ENCODE results near the gene EPB42.
"Not testable (repeated sequence)": the region's sequence is repeated elsewhere in the genome, so short reads cannot be mapped to it uniquely, and the experiment has no call there.

Gene EPB42

DNA sequence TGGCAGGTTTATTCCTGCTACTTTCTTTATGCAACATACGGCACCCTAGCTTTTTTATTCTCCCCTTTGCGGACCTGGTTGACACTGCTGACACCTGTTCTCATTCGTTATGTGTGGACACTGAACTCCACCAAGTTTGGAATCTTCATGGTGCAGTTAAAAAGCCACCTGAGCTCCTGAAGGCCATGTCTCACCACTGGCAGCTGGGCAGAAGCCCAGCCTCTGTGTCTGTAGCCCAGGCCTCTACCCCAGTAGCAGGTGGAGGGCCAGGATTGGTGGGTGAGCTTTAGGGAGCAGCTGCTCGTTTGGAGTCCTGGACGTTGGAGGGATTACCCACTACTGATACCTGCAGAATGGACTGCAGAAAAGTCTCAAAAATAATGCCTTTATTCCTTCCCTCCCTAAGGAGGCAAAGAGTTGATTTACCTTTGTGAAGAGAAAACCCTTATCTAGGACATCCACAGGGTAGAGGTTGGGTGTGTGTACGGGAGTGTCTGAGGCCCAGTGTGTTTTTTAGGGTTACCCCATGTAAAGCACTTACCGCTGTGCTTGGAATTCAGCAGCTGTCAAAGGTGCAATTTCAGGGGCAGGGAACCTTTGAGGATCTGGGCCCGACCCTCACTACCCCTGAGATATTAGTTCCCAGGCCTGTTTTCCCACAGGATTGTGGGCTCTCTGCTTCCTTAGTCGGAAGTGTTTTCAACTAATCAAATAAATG, 36.3 kb downstream of the EPB42 start:
- DNase-seq = no peak

- no peak for DNase-seq
Observed at GRCh38 chr15:43183270-43183669, 37.5 kb downstream of the EPB42 start.

DNA sequence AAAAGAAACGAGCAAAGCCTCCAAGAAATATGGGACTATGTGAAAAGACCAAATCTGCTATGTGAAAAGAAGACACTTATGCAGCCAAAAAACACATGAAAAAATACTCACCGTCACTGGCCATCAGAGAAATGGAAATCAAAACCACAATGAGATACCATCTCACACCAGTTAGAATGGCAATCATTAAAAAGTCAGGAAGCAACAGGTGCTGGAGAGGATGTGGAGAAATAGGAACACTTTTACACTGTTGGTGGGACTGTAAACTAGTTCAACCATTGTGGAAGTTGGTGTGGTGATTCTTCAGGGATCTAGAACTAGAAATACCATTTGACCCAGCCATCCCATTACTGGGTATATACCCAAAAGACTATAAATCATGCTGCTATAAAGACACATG, 43.7 kb downstream of the EPB42 start:
- not testable (repeated sequence) for DNase-seq

DNA sequence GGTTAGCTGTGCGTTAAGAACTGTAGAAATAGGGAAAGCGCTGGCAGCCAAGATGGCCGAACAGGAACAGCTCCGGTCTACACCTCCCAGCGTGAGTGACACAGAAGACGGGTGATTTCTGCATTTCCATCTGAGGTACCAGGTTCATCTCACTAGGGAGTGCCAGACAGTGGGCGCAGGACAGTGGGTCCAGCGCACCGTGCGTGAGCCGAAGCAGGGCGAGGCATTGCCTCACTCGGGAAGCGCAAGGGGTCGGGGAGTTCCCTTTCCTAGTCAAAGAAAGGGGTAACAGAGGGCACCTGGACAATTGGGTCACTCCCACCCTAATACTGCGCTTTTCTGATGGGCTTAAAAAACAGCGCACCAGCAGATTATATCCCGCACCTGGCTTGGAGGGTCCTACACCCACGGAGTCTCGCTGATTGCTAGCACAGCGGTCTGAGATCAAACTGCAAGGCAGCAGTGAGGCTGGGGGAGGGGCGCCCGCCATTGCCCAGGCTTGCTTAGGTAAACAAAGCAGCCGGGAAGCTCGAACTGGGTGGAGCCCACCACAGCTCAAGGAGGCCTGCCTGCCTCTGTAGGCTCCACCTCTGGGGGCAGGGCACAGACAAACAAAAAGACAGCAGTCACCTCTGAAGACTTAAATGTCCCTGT, 45.0 kb downstream of the EPB42 start:
- not testable (repeated sequence) for DNase-seq

- DNase-seq = no peak
Observed at GRCh38 chr15:43169888-43170287, 50.9 kb downstream of the EPB42 start.

DNA sequence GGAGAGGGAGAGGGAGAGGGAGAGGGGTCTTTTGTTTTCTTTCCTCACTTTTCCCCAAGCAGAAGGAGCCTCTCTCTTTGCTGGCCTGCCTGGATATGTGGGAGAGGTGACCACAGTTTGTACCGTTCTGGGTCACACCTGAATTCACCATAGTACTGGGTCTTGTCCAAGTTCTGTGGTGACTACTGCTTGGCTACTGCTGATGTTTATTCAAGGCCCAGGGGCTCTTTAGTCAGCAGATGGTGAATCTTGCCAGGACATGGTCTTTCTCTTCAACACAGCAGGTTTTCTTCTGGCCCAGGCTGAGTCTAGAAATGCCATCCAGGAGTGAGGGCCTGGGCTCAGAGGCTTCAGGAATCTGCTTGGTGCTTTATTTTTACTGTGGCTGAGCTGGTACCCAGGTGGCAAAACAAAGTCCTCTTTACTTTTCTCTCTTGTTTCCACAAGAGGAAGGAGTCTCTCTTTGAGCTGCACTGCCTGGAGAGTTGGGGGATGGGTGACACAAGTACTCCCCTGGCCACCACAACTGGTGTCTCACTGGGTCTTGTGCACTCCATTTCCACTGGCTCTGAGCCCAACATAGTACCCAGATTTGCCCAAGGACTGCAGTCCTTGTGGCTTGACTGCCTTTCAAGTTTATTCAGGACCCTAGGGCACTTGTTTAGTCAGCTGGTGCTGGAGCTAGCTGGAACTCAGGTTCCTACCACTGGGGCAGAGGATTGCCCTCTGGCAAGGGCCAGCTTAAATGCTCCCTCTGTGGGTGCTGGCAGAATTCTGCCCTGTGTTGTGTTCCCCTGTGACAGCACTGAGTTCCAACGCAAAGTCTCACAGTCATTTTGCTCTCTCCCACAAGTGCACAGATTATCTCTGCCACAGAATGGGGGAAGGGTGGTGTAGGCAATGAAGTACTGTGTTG, 52.4 kb downstream of the EPB42 start:
- peak in 1 of 5 experiments; percentile 69 for DNase-seq

DNA sequence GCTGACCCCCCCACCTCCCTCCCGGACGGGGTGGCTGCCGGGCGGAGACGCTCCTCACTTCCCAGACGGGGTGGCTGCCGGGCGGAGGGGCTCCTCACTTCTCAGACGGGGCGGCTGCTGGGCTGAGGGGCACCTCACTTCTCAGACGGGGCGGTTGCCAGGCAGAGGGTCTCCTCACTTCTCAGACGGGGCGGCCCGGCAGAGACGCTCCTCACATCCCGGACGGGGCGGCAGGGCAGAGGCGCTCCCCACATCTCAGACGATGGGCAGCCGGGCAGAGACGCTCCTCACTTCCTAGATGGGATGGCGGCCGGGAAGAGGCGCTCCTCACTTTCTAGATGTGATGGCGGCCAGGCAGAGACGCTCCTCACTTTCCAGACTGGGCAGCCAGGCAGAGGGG, 53.6 kb downstream of the EPB42 start:
- not testable (repeated sequence) for DNase-seq

DNA sequence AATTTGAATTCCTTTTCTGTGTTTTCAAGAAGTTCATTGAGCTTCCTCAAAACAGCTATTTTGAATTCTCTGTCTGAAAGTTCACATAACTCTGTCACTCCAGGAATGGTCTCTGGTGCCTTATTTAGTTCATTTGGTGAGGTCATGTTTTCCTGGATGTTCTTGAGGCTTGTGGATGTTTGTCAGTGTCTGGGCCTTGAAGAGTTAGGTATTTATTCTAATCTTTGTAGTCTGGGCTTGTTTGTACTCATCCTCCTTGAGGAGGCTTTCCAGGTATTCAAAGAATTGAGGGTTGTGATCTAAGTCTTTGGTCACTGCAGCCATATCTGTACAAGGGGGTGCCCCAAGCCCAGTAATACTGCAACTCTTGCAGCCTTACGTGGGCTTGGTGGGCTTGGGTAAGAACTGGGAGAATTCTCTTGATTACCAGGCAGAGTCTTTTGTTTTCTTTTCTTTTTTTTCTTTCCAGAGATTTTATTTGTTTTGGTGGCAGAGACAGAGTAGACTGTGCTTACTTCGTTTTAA, 55.0 kb downstream of the EPB42 start:
- DNase-seq = no peak

DNA sequence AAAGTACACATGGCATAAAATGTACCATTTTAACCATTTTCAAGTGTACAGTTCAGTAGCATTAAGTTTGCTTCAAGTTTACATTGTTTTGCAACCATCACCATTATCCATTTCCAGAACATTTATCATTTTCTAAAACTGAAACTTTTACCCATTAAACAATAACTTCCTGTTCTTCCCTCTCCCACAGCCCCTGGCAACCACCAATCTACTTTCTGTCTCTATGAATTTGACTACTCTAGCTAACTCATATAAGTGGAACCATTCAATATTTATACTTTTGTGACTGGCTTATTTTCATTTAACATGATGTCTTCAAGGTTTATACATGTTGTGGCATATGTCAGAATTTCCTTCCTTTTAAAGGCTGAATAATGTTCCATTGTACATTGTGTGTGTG, 67.5 kb downstream of the EPB42 start:
- DNase-seq = peak in 1 of 5 experiments; percentile 52

- DNase-seq = peak in 2 of 5 experiments; percentile 64 to 90
Observed at GRCh38 chr15:43151688-43152087, 69.1 kb downstream of the EPB42 start.

- DNase-seq = no peak
Observed at GRCh38 chr15:43150191-43150929, 70.5 kb downstream of the EPB42 start.
